ENCODE measurements around the gene THSD7B.

THSD7B gene

DNA sequence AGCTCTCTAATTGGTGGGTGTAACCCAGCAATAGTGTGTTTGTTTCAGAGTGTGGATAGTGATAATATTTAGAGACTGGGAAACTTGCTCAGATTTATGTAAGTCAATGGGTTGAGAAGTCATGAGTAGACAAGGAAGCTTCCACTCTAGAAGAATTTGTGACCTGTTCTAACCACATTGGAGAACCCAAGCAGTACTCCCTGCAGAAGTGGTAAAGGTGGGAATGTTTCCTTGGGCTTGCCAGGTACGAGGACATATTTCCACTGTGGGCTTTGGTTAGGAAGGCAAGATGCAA lies 350.4 kb downstream of the THSD7B start:
- no peak overlapping the region for H3K27ac ChIP-seq
- H3K36me3 ChIP-seq (ENCODE audit: control insufficient read depth, insufficient read depth, low read length), result no peaks in the 10 kb centered on the region
- H3K79me2 ChIP-seq, result no peaks in the 10 kb centered on the region
- H3K27me3 ChIP-seq (ENCODE audit: control insufficient read depth, insufficient read depth, low read length), result no peaks in the 10 kb centered on the region
- H3K4me3 ChIP-seq (ENCODE audit: low read depth, low read length), result no peak overlapping the region
- H3K4me2 ChIP-seq (ENCODE audit: low read length), result no peak overlapping the region
- no peak overlapping the region for H3K9ac ChIP-seq
- no peaks in the 10 kb centered on the region for H3K9me3 ChIP-seq (ENCODE audit: control insufficient read depth, low read length)
- no peak overlapping the region for H2AFZ ChIP-seq
- H3K4me1 ChIP-seq, result no peaks in the 10 kb centered on the region
- TF ChIP-seq CTCF (IDR thresholded peaks at IDR 0.05), result no peak

DNA sequence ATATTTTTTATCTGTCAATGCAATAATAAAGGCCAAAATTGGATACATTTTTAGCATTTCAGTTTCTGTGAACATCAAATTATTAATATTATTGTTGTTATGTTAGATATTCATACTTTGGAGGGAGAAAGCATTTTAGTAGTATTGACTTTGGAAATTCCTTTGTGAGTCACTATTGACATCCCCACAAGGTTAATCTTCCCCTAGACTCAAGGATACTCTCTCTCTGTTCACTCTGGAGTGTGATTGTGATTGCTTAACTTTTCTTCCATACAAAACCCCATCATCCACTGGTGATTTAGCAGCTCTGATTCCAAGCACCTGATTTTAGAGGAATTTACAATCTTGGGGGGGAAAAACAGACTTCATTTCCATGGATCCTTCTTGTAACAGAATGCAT lies 352.0 kb downstream of the THSD7B start:
- Histone ChIP-seq H3K27ac (no peak overlapping the region), H3K4me2 (ENCODE audit: low read length) (no peak overlapping the region), H3K9ac (no peak overlapping the region), H3K4me1 (no peaks in the 10 kb centered on the region), H3K36me3 (ENCODE audit: control insufficient read depth, insufficient read depth, low read length) (no peaks in the 10 kb centered on the region), H3K9me3 (ENCODE audit: control insufficient read depth, low read length) (no peaks in the 10 kb centered on the region), H3K4me3 (ENCODE audit: low read depth, low read length) (no peak overlapping the region), H3K79me2 (no peaks in the 10 kb centered on the region), H2AFZ (no peak overlapping the region), H3K27me3 (ENCODE audit: control insufficient read depth, insufficient read depth, low read length) (no peaks in the 10 kb centered on the region)
- no peak for TF ChIP-seq CTCF (IDR thresholded peaks at IDR 0.05)

DNA sequence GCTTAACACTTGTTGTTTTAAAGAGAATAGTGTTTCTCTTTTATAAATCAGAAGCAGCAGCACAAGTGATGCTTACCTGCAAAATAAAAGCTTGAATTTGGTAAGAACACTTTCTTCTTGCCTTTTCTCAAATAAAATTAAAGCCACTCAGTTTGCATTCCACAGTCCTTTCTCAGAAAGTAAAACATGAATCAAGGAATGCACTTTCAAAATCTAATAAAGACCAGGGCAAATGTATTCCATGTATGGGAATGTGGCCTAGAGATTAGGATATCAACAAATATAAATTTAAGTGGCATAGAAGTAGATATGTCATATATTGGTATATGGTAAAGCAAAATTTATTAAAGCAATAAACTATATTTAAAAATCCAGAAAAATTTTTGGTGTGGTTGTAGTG lies 352.8 kb downstream of the THSD7B start:
- Histone ChIP-seq H3K4me1 (no peaks in the 10 kb centered on the region), H3K4me2 (ENCODE audit: low read length) (no peak overlapping the region), H3K9ac (no peak overlapping the region), H3K36me3 (ENCODE audit: control insufficient read depth, insufficient read depth, low read length) (no peaks in the 10 kb centered on the region), H3K79me2 (no peaks in the 10 kb centered on the region), H3K27ac (no peak overlapping the region), H3K9me3 (ENCODE audit: control insufficient read depth, low read length) (no peaks in the 10 kb centered on the region), H3K27me3 (ENCODE audit: control insufficient read depth, insufficient read depth, low read length) (no peaks in the 10 kb centered on the region), H3K4me3 (ENCODE audit: low read depth, low read length) (no peak overlapping the region), H2AFZ (no peak overlapping the region)
- TF ChIP-seq CTCF (IDR thresholded peaks at IDR 0.05), result no peak

DNA sequence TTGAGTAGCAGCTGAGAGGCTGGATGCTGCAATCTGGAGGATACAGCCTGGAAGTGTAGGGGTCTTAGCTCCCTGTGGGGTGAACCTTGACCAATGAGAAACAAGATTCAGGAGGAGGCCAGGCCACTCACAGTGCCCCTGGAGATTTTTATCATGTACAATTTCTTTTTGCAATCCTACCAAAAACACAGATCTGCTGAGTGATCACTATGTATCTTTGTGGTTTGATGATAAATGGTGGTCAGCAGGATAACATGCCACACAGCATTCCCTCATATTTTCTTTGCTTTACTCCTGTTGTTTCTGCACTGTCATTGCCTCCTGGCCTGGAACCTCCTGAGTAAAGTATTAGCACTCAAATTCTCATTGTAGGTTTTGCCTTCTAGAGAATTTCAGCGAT lies 357.9 kb downstream of the THSD7B start:
- H3K27ac ChIP-seq, result no peak overlapping the region
- no peak for TF ChIP-seq CTCF (IDR thresholded peaks at IDR 0.05)
- no peak overlapping the region for H3K9ac ChIP-seq
- no peaks in the 10 kb centered on the region for H3K79me2 ChIP-seq
- H3K9me3 ChIP-seq (ENCODE audit: control insufficient read depth, low read length), result no peaks in the 10 kb centered on the region
- H3K27me3 ChIP-seq (ENCODE audit: control insufficient read depth, insufficient read depth, low read length), result no peaks in the 10 kb centered on the region
- no peaks in the 10 kb centered on the region for H3K4me1 ChIP-seq
- no peak overlapping the region for H3K4me3 ChIP-seq (ENCODE audit: low read depth, low read length)
- H3K4me2 ChIP-seq (ENCODE audit: low read length), result no peak overlapping the region
- no peaks in the 10 kb centered on the region for H3K36me3 ChIP-seq (ENCODE audit: control insufficient read depth, insufficient read depth, low read length)
- no peak overlapping the region for H2AFZ ChIP-seq

DNA sequence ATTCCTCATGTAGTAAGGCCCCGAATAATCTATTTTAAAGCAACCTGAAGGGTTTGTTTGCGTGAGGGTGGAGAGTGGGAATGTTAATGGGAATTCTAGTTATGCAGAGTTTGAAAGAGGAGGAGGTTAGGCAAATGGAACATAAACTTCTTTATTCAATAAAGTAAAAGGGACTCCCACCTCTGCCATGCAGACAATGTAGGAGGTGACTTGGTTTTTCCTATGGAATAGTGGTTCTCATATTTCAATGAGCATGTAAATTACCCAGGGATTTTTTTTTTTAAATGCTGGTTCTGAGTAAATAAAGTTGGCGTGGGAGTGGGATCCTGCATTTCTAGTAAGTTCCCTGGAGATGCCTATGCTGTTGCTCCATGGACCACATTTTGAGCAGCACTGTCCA lies 367.9 kb downstream of the THSD7B start:
- Histone ChIP-seq H3K9me3 (ENCODE audit: control insufficient read depth, low read length) (no peaks in the 10 kb centered on the region), H3K9ac (no peak overlapping the region), H3K36me3 (ENCODE audit: control insufficient read depth, insufficient read depth, low read length) (no peaks in the 10 kb centered on the region), H2AFZ (no peak overlapping the region), H3K4me1 (no peaks in the 10 kb centered on the region), H3K79me2 (no peaks in the 10 kb centered on the region), H3K4me2 (ENCODE audit: low read length) (no peak overlapping the region), H3K4me3 (ENCODE audit: low read depth, low read length) (no peak overlapping the region), H3K27ac (no peak overlapping the region), H3K27me3 (ENCODE audit: control insufficient read depth, insufficient read depth, low read length) (no peaks in the 10 kb centered on the region)
- no peak for TF ChIP-seq CTCF (IDR thresholded peaks at IDR 0.05)
